HL-60/S4 treated with phorbol 12-myristate 13-acetate at 8.2 ng/mL for 4 days and 3 days (cell line): ENCODE results near the gene DYSF.
"Not testable (repeated sequence)": the region's sequence is repeated elsewhere in the genome, so short reads cannot be mapped to it uniquely, and the experiment has no call there.

Source experiments
- in situ Hi-C: fragments of 300-500 bp; cut with MboI; formaldehyde crosslinking; loops from 2 replicates; pipeline ENCODE4 v1.15.0; 2022; ENCODE audit warnings: low sequenced_read_pairs

DYSF gene

GRCh38 chr2:71629273-71629672 lies 175.9 kb downstream of the DYSF start:
- in situ Hi-C loops: no loop called here

- in situ Hi-C loops: no loop called here
Observed at GRCh38 chr2:71629771-71630453, 176.6 kb downstream of the DYSF start.

DNA sequence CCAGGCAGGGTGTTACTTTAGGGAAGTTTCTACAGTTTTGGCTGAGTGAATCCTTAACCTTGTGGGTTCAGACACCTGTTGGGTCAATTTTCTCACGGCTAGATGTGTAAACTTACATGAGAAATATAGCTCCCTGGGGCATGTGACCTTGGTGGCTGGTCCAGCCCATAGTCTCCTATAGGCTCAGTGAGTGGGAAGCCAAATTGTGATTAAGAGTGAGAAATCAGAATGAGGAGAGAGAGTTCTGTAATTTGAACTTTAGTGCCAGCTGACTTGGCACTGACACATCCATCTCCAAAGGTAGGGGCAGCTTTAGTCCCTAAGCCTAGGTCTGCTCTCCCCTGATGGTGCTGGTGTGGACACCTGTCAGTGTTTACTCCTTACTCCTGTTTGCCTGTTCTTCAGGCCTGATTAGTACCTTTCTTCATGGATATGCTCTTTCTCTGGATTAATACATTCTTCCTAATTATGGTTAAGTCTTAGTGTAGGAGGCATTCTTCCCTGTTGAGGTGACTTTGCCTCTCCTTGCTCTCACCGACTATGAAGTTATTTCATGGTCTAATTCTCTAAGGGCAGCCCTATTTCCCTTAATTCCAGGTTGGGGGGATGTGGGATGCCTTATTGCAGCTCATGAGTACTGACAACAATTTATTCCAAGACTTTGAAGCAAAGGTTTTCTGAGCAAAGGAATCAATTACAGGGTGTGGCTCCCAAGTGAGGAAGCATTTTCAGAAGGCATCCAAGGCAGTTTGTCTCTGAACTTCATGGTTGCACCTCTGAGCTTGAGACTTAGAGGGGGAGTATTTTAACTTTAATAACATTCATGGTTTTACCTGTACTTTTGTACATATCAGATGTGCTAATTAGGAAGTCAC lies 177.3 kb downstream of the DYSF start:
- in situ Hi-C loops: no loop called here

- in situ Hi-C loops: no loop called here
Observed at GRCh38 chr2:71631411-71631931, 178.1 kb downstream of the DYSF start.

- in situ Hi-C loops: no loop called here
Observed at GRCh38 chr2:71633086-71633485, 179.7 kb downstream of the DYSF start.

- in situ Hi-C loops: no loop called here
Observed at GRCh38 chr2:71634567-71634966, 181.2 kb downstream of the DYSF start.

- in situ Hi-C loops: no loop called here
Observed at GRCh38 chr2:71635798-71636197, 182.4 kb downstream of the DYSF start.

- in situ Hi-C loops: no loop called here
Observed at GRCh38 chr2:71637168-71637567, 183.8 kb downstream of the DYSF start.

DNA sequence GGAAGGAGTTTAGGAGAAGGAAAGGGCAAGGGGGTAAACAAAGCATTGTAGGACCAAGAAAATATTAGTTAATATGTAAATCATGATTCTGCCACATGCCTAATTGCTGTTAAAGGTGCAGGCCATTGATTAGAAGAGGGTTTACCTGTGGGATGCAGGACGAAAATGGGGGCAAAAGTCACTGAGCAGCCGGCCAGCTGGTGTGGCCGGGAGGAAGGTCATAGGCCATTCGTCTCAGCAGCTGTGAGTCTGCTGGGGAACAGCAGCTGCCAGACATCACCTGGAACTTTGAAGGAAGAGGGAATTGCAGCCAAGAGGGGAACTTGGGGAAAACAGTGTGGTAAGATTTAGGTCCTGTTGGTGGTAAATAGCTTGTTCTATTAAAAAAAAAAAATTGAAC lies 184.4 kb downstream of the DYSF start:
- in situ Hi-C loops: no loop called here

- in situ Hi-C loops: no loop called here
Observed at GRCh38 chr2:71639735-71640134, 186.4 kb downstream of the DYSF start.

DNA sequence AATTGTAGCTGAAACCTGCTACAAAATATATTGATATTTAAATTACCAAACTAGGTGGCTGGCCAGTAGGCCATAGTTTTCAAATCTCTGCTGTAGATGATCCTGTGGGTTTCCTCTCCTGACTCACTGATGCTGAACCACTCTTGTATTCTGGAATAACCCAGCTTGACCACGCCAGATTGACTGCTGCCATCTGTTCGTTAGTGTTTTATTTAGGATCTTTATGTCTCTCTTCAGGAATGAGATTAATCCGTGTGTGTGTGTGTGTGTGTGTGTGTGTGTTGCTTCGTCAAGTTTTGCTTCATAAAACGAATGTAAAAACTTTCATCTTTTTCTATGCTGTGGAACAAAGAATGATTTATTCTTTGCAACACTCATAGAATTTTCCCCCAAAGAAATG lies 187.1 kb downstream of the DYSF start:
- in situ Hi-C loops: no loop called here

DNA sequence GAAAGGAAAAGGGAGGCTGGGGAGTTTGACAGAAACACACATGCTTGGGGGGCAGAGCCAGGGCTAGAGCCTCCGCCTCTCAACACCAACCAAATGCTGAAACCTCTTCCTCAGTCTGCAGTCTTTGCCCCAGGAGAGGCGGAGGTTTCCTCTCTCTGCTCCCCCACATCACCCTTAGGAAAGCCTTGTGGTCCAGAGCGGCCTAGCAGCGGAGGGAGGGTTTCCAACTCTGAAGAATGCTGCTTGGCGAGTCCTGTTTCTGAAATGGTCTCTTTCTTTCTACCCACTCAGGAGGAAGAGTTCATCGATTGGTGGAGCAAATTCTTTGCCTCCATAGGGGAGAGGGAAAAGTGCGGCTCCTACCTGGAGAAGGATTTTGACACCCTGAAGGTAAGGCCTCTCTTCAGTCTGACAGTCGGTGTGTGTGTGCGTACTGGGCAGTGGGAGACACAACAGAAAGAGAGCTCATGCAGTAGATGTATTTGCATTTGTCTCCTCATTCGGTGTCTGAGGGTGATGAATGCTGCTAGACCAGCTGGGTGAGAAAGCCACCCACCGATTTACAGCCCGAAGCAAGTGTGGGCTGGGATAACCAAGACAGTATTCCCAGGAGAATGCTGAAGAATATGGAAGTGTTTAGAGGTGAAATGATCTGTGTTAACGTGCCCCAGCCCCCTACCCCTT lies 190.5 kb downstream of the DYSF start:
- in situ Hi-C loops: no loop called here

- in situ Hi-C loops: no loop called here
Observed at GRCh38 chr2:71646028-71646427, 192.7 kb downstream of the DYSF start.

GRCh38 chr2:71647356-71647755 lies 194.0 kb downstream of the DYSF start:
- in situ Hi-C loops: no loop called here

- in situ Hi-C loops: no loop called here
Observed at GRCh38 chr2:71655498-71655897, 202.1 kb downstream of the DYSF start.

DNA sequence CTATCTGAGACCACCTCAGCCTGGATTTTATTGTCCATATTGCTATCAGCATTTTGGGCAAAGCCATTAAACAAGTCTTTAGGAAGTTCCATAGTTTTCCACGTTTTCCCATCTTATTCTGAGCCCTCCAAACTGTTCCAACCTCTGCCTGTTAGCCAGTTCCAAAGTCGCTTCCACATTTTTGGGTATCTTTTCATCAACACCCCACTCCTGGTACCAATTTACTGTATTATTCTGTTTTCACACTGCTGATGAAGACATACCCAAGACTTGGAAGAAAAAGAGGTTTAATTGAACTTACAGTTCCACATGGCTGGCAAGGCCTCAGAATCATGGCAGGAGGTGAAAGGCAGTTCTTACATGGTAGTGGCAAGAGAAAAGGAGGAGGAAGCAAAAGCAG lies 204.9 kb downstream of the DYSF start:
- in situ Hi-C loops: not testable (repeated sequence)

- in situ Hi-C loops: no loop called here
Observed at GRCh38 chr2:71658771-71659170, 205.4 kb downstream of the DYSF start.

GRCh38 chr2:71659868-71660518 lies 206.6 kb downstream of the DYSF start:
- in situ Hi-C loops: no loop called here

DNA sequence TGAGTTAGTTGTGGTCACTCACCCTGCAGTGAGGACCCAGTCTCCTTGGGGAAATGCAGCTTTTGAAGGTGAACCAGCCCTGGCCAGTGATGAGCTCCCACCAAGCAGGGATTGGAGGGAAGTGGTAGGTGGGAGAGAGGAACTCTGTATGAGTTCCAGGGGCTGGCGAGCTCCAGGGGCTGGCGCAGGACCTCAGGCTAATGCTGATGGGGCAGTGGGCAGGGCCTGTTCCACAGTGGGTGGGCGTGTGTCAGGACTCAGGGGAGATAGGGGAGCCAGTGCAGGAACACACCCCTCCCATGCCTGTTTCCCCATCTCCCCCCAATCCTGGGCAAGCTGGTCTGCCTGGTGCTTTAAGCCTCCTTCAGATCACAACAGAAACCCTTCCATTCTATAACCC lies 208.4 kb downstream of the DYSF start:
- in situ Hi-C loops: no loop called here

DNA sequence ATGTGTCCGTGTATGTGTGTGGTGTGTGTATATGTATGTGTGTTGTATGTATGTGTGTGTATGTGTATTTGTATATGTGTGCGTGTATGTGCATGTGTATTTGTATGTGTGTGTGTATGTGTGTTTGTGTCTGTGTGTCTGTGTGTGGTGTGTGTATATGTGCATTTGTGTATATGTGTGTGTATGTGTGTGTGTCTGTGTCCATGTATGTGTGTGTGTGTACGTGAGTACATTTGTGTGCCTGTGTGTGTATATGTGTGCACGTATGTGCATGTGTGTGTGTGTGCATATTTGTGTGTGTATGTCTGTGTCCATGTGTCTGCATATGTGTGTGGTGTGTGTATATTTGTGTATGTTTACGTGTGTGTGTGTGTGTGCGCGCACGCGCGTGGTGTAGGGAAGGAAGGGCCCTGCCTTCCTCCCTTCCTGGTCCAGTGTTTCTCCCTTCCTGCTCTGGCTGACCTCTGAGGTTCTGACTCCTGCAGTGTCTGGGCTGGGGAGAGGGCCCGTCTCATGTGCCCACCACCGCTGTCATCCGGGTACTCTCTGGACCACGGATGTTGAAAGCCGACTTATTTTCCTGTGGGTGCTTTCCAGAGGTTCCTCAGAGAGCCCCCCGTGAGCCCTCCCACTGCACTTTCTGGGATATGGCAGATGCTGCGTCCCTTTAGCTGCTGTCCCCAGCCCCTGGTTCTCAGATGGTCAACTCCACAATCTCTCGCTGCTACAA lies 209.5 kb downstream of the DYSF start:
- in situ Hi-C loops: no loop called here
